Left lung (tissue), 10 donors: ENCODE results near the gene OSBPL3. TPM values are rescaled to one million over a fixed set of nuclear protein-coding genes. Genes with fewer than 3 reads are reported as not detected.
"Not testable (repeated sequence)": the region's sequence is repeated elsewhere in the genome, so short reads cannot be mapped to it uniquely, and the experiment has no call there.

ENCODE experiments used
- ATAC-seq: fragments of 200-7000 bp; cut with Tn5 transposase; one replicate; pipeline ENCODE4 v1.9.1; 2020; ENCODE audit warnings: moderate library complexity
- DNase-seq, 4 donors: peaks; one replicate each; pipeline ENCODE4 v3.0.0-alpha.2; 2013 to 2020
- H3K27ac ChIP-seq, 2 donors: fragments of 200-600 bp; sonication (generic) in 1 of 2; one replicate each; pipeline versions ENCODE4 v1.5.0 to v1.8.0; 2020 to 2021
- H3K27me3 ChIP-seq, 2 donors: fragments of 200-600 bp; sonication (generic) in 1 of 2; one replicate each; pipeline versions ENCODE4 v1.5.0 to v1.8.0; 2020 to 2021
- H3K36me3 ChIP-seq, 2 donors: fragments of 200-600 bp; sonication (generic) in 1 of 2; one replicate each; pipeline versions ENCODE4 v1.5.0 to v1.8.0; 2020 to 2021
- H3K4me1 ChIP-seq, 2 donors: fragments of 200-600 bp; one replicate each; pipeline ENCODE4 v1.8.0; 2021
- H3K4me3 ChIP-seq, 2 donors: fragments of 200-600 bp; sonication (generic) in 1 of 2; one replicate each; pipeline versions ENCODE4 v1.5.0 to v1.8.0; 2020 to 2021; ENCODE audit warnings: mild to moderate bottlenecking in 1 of 2
- H3K9me3 ChIP-seq, 2 donors: fragments of 200-600 bp; sonication (generic) in 1 of 2; one replicate each; pipeline versions ENCODE4 v1.5.0 to v1.8.0; 2020 to 2021
- intact Hi-C, 2 donors: fragments of 100-400 bp; cut with DNase I; formaldehyde crosslinking; loops; one replicate each; pipeline versions ENCODE4 v1.11.2 to v1.14.2; 2022
- polyA plus RNA-seq, 6 donors: library from polyadenylated mRNA; unstranded; fragments of 120-200 nt; gene quantifications; one replicate each; pipeline ENCODE4 v1.2.1, GENCODE V29; 2013; ENCODE audit not compliant: insufficient read length in 6 of 6
- total RNA-seq, 2 donors: library from RNA; stranded (reverse); fragmentation: NEBNext Ultra II Directional; extraction: Animal tissue kit (Norgen Biotek cat#: 25700); gene quantifications; one replicate each; pipeline ENCODE4 v1.2.1, GENCODE V29; 2021
- TF ChIP-seq, protein P1 (sequence below), 2 donors: fragments of 200-600 bp; sonication (generic) in 1 of 2; IDR thresholded peaks; one replicate each; pipeline versions ENCODE4 v1.5.0 to v1.8.0; 2021; ENCODE audit warnings: antibody characterized with exemption in 2 of 2
- donor health status: DM: no; HTN: yes; CAD: no.
- donor health status: DM: no; HTN: no; CAD: no.

OSBPL3 gene
- total and polyA plus RNA-seq, 8 donors, result 2.3 to 30.5 (median 3.3) TPM

GRCh38 chr7:24795407-24795767 lies 184.6 kb downstream of the OSBPL3 start:
- DNase-seq, result no peak
- TF ChIP-seq, protein P1, sequence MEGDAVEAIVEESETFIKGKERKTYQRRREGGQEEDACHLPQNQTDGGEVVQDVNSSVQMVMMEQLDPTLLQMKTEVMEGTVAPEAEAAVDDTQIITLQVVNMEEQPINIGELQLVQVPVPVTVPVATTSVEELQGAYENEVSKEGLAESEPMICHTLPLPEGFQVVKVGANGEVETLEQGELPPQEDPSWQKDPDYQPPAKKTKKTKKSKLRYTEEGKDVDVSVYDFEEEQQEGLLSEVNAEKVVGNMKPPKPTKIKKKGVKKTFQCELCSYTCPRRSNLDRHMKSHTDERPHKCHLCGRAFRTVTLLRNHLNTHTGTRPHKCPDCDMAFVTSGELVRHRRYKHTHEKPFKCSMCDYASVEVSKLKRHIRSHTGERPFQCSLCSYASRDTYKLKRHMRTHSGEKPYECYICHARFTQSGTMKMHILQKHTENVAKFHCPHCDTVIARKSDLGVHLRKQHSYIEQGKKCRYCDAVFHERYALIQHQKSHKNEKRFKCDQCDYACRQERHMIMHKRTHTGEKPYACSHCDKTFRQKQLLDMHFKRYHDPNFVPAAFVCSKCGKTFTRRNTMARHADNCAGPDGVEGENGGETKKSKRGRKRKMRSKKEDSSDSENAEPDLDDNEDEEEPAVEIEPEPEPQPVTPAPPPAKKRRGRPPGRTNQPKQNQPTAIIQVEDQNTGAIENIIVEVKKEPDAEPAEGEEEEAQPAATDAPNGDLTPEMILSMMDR (IDR thresholded peaks at IDR 0.05), result no peak
- no peak for ATAC-seq
- Histone ChIP-seq H3K4me1 (no peaks in the 10 kb centered on the region), H3K36me3 (no peaks in the 10 kb centered on the region), H3K27me3 (no peaks in the 10 kb centered on the region), H3K4me3 (no peak overlapping the region), H3K9me3 (no peaks in the 10 kb centered on the region), H3K27ac (no peak overlapping the region)
- intact Hi-C loops, result no loop called here

GRCh38 chr7:24794751-24795406 lies 185.1 kb downstream of the OSBPL3 start:
- DNase-seq, result peak in 1 of 4 donors; percentile 69
- H3K27ac ChIP-seq, H3K27me3 ChIP-seq, H3K4me3 ChIP-seq, intact Hi-C loops, ATAC-seq, H3K36me3 ChIP-seq, H3K9me3 ChIP-seq, H3K4me1 ChIP-seq: not testable (repeated sequence)

DNA sequence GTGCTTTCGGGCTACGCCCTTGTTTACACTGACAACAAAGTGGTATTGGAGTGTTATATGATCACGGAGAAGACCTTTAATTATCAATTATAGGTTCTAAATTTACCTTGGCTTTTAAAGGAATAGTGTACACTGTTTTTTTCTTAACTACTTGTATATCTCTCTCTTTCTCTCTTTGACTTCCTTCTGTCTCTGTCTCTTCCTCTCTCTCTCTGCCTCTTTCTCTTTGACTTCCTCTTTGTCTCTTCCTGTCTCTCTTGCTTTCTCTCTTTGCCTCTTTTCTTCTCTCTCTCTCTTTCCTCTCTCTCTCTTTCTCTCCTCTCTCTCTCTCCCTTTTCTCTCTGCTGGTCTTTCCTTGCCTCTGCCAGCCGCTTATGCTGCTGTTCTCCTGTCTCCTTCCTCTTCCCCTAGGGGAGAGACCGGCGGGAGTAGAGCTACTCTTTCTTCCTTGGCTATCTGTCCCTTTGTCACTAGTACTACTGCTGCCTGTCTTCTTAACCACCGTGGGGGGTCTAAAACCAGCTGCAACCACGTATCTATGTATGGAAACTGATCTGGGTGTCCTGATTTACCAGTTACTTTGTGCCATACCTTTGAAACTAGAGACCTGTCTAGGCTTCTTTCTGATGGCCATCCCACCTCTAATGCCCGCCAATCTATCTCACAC lies 185.9 kb downstream of the OSBPL3 start:
- no peaks in the 10 kb centered on the region for H3K36me3 ChIP-seq
- intact Hi-C loops, result no loop called here
- H3K9me3 ChIP-seq, result no peaks in the 10 kb centered on the region
- no peaks in the 10 kb centered on the region for H3K4me1 ChIP-seq
- no peak overlapping the region for H3K27ac ChIP-seq
- TF ChIP-seq, protein P1 (IDR thresholded peaks at IDR 0.05), result no peak
- DNase-seq (no peak), ATAC-seq (no peak)
- no peak overlapping the region for H3K4me3 ChIP-seq
- H3K27me3 ChIP-seq, result no peaks in the 10 kb centered on the region

GRCh38 chr7:24788961-24789576 lies 190.9 kb downstream of the OSBPL3 start:
- H3K9me3 ChIP-seq, result no peaks in the 10 kb centered on the region
- no peak overlapping the region for H3K4me3 ChIP-seq
- ATAC-seq (no peak), DNase-seq (no peak)
- no peak overlapping the region for H3K27ac ChIP-seq
- H3K27me3 ChIP-seq, result no peaks in the 10 kb centered on the region
- no peaks in the 10 kb centered on the region for H3K4me1 ChIP-seq
- TF ChIP-seq, protein P1 (IDR thresholded peaks at IDR 0.05), result no peak
- no peaks in the 10 kb centered on the region for H3K36me3 ChIP-seq
- intact Hi-C loops, result no loop called here

GRCh38 chr7:24788075-24788474 lies 191.9 kb downstream of the OSBPL3 start:
- DNase-seq (no peak), ATAC-seq (no peak)
- TF ChIP-seq, protein P1 (IDR thresholded peaks at IDR 0.05), result no peak
- H3K27ac ChIP-seq, result no peak overlapping the region
- H3K36me3 ChIP-seq, result no peaks in the 10 kb centered on the region
- no peaks in the 10 kb centered on the region for H3K27me3 ChIP-seq
- H3K4me1 ChIP-seq, result no peaks in the 10 kb centered on the region
- H3K4me3 ChIP-seq, result no peak overlapping the region
- no peaks in the 10 kb centered on the region for H3K9me3 ChIP-seq
- intact Hi-C loops, result no loop called here
